Measurements from ENCODE around the gene PRDX5.
A peak's percentile ranks its signal among the peaks of the same experiment; 100 is the strongest.

The PRDX5 gene

GRCh38 chr11:64317961-64318765 lies at the start of gene PRDX5 (continued):
- TF ChIP-seq MEIS1 (CRISPR knock-in tag; IDR thresholded peaks at IDR 0.05; ENCODE audit: borderline replicate concordance) (no peak), ZNF292 (tag by site-specific recombination; IDR thresholded peaks at IDR 0.05; ENCODE audit: borderline replicate concordance, low read depth) (no peak), ZNF600 (tag by site-specific recombination; IDR thresholded peaks at IDR 0.05) (peak; percentile 64), ZSCAN18 (tag by site-specific recombination; IDR thresholded peaks at IDR 0.05) (no peak), ZNF677 (tag by site-specific recombination; IDR thresholded peaks at IDR 0.05) (no peak), ZSCAN4 (tag by site-specific recombination; IDR thresholded peaks at IDR 0.05) (no peak), ZNF518A (tag by site-specific recombination; conservative IDR thresholded peaks at IDR 0.05; ENCODE audit: low read depth) (no peak), ZNF280D (tag by site-specific recombination; IDR thresholded peaks at IDR 0.05) (no peak), ZNF16 (tag by site-specific recombination; IDR thresholded peaks at IDR 0.05; ENCODE audit: low read depth) (no peak), ZNF76 (tag by site-specific recombination; IDR thresholded peaks at IDR 0.05; ENCODE audit: borderline replicate concordance, low read depth) (no peak), ZNF311 (tag by site-specific recombination; IDR thresholded peaks at IDR 0.05; ENCODE audit: borderline replicate concordance) (no peak), MZF1 (tag by site-specific recombination; IDR thresholded peaks at IDR 0.05; ENCODE audit: borderline replicate concordance) (no peak), ZNF792 (tag by site-specific recombination; IDR thresholded peaks at IDR 0.05) (0 out of 2 replicates have a peak, but pooled peaks have one; percentile 19), ZNF423 (tag by site-specific recombination; IDR thresholded peaks at IDR 0.05) (peak; percentile 35; the same call in 1 of the 2 replicates), ZNF324 (tag by site-specific recombination; IDR thresholded peaks at IDR 0.05) (peak; percentile 67), ZSCAN16 (tag by site-specific recombination; IDR thresholded peaks at IDR 0.05) (no peak), ZNF621 (tag by site-specific recombination; IDR thresholded peaks at IDR 0.05) (no peak), ZBTB11 (tag by site-specific recombination; conservative IDR thresholded peaks at IDR 0.05; ENCODE audit: low read depth) (no peak), ZNF610 (tag by site-specific recombination; IDR thresholded peaks at IDR 0.05; ENCODE audit: borderline replicate concordance) (no peak), ELK4 (IDR thresholded peaks at IDR 0.05; ENCODE audit: borderline replicate concordance, low read depth, low read length) (no peak), ZNF544 (tag by site-specific recombination; IDR thresholded peaks at IDR 0.05) (no peak)

All from HEK293 (cell line).